ENCODE data around the gene ANKRD7.

DNA sequence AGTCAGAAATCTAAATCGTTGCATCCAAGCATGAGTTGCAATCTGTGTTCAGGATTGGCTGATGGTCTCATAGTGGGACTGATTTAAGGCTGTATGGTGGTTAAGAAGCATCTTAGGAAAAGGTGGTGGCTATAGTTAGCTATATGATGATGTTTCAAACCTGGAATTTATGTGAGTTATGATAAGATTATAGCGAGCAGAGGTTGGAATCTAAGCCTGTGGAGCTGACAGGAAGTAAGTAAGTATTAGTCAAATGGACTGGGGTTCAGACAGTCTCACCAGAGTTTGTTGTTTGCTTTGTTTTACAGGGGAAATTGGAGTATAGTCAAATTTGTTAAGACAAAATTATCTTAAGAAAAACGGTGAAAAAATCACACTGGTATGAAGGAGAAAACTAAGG lies 56.7 kb downstream of the ANKRD7 start:
- TF ChIP-seq, protein P1, sequence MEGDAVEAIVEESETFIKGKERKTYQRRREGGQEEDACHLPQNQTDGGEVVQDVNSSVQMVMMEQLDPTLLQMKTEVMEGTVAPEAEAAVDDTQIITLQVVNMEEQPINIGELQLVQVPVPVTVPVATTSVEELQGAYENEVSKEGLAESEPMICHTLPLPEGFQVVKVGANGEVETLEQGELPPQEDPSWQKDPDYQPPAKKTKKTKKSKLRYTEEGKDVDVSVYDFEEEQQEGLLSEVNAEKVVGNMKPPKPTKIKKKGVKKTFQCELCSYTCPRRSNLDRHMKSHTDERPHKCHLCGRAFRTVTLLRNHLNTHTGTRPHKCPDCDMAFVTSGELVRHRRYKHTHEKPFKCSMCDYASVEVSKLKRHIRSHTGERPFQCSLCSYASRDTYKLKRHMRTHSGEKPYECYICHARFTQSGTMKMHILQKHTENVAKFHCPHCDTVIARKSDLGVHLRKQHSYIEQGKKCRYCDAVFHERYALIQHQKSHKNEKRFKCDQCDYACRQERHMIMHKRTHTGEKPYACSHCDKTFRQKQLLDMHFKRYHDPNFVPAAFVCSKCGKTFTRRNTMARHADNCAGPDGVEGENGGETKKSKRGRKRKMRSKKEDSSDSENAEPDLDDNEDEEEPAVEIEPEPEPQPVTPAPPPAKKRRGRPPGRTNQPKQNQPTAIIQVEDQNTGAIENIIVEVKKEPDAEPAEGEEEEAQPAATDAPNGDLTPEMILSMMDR (IDR thresholded peaks at IDR 0.05 in 8 of 11, conservative IDR thresholded peaks at IDR 0.05 in 3 of 11), result no peak
- TF ChIP-seq POLR2A (IDR thresholded peaks at IDR 0.05) (no peak), POLR2AphosphoS5 (IDR thresholded peaks at IDR 0.05) (no peak)
